ENCODE results near the gene MAP4K4. TPM values are rescaled to one million over a fixed set of nuclear protein-coding genes. Genes with fewer than 3 reads are reported as not detected.

MAP4K4 gene
- total and polyA plus RNA-seq, 2 of the 13 experiments (the other 11 are each of a cell fraction or from before 2014, with no cell fraction given), result 105 to 264 TPM

GRCh38 chr2:101802329-101802728 lies 104.8 kb downstream of the MAP4K4 start (continued):
- TF ChIP-seq ARID4A (CRISPR knock-in tag; IDR thresholded peaks at IDR 0.05; ENCODE audit: borderline replicate concordance) (0 out of 2 replicates have a peak, but pooled peaks have one; percentile 22), TEAD3 (CRISPR knock-in tag; optimal IDR thresholded peaks at IDR 0.05; ENCODE audit: borderline replicate concordance) (peak; percentile 81), NCOA2 (CRISPR knock-in tag; IDR thresholded peaks at IDR 0.05) (no peak), ZNF460 (CRISPR knock-in tag; IDR thresholded peaks at IDR 0.05; ENCODE audit: borderline replicate concordance) (no peak), AGO2 (optimal IDR thresholded peaks at IDR 0.05; ENCODE audit: low read depth, low read length) (peak; percentile 32), MTA3 (CRISPR knock-in tag; IDR thresholded peaks at IDR 0.05) (no peak), RBFOX2 (IDR thresholded peaks at IDR 0.05; ENCODE audit: low read depth, low read length) (no peak), SP5 (CRISPR knock-in tag; IDR thresholded peaks at IDR 0.05; ENCODE audit: borderline replicate concordance, low read depth) (0 out of 2 replicates have a peak, but pooled peaks have one; percentile 9)
- TF ChIP-seq, protein P1, sequence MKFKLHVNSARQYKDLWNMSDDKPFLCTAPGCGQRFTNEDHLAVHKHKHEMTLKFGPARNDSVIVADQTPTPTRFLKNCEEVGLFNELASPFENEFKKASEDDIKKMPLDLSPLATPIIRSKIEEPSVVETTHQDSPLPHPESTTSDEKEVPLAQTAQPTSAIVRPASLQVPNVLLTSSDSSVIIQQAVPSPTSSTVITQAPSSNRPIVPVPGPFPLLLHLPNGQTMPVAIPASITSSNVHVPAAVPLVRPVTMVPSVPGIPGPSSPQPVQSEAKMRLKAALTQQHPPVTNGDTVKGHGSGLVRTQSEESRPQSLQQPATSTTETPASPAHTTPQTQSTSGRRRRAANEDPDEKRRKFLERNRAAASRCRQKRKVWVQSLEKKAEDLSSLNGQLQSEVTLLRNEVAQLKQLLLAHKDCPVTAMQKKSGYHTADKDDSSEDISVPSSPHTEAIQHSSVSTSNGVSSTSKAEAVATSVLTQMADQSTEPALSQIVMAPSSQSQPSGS (CRISPR knock-in tag; IDR thresholded peaks at IDR 0.05), result no peak
